HepG2 (cell line): ENCODE results near the gene ZNF330.

Source experiments
- KDM5B ChIP-seq: sonication (generic); formaldehyde crosslinking; IDR thresholded peaks from 2 replicates; pipeline ENCODE4 v1.4.0; 2020; ENCODE audit warnings: missing genetic modification reagents, mild to moderate bottlenecking, borderline replicate concordance
- KLF16 ChIP-seq, 2 experiments: sonication (generic) in 1 of 2; formaldehyde crosslinking in 1 of 2; IDR thresholded peaks; 2 replicates each; pipeline versions ENCODE4 v1.6.1 to v1.8.0; 2016 to 2023; ENCODE audit warnings: missing genetic modification reagents in 2 of 2, missing compliant biosample characterization in 1 of 2
- TCF7 ChIP-seq: sonication (generic); IDR thresholded peaks from 2 replicates; pipeline ENCODE4 v1.6.1; 2016; ENCODE audit warnings: antibody characterized with exemption, low read depth
- ZFP36 ChIP-seq: fragments of 150-350 bp; IDR thresholded peaks from 2 replicates; pipeline ENCODE4 v1.6.1; 2018; ENCODE audit warnings: borderline replicate concordance, low read length, low read depth; ENCODE audit not compliant: partially characterized antibody
- ZNF724P ChIP-seq: sonication (generic); formaldehyde crosslinking; IDR thresholded peaks from 2 replicates; pipeline ENCODE4 v1.8.0; 2022; ENCODE audit warnings: missing genetic modification reagents, borderline replicate concordance

- TF ChIP-seq ZFP36: no peak
- no peak for TF ChIP-seq KDM5B (CRISPR knock-in tag)
- no peak for TF ChIP-seq TCF7
- TF ChIP-seq ZNF724P (CRISPR knock-in tag): no peak
- TF ChIP-seq KLF16 (CRISPR knock-in tag; IDR thresholded peaks at IDR 0.05): no peak
These were observed 27.8 kb downstream of the ZNF330 start for GRCh38 chr4:141248486-141248885.
